Left ventricle myocardium inferior (tissue), 1 donor: ENCODE data around the gene S100A9. TPM values are rescaled to one million over a fixed set of nuclear protein-coding genes. Genes with fewer than 3 reads are reported as not detected.
"Not testable (repeated sequence)": the region's sequence is repeated elsewhere in the genome, so short reads cannot be mapped to it uniquely, and the experiment has no call there.

Experiments
- DNase-seq: peaks from one replicate; pipeline ENCODE4 v3.0.0-alpha.2; 2020
- H3K27ac ChIP-seq: fragments of 200-600 bp; replicated peaks from 2 replicates; pipeline ENCODE4 v1.8.0; 2021
- H3K27me3 ChIP-seq: fragments of 200-600 bp; 2 replicates; pipeline ENCODE4 v1.8.0; 2021; ENCODE audit warnings: low read depth
- H3K36me3 ChIP-seq: fragments of 200-600 bp; 2 replicates; pipeline ENCODE4 v1.8.0; 2021
- H3K4me1 ChIP-seq: fragments of 200-600 bp; 2 replicates; pipeline ENCODE4 v1.8.0; 2021
- H3K4me3 ChIP-seq: fragments of 200-600 bp; 2 replicates; pipeline ENCODE4 v1.8.0; 2021; ENCODE audit warnings: mild to moderate bottlenecking, moderate library complexity
- H3K9me3 ChIP-seq: fragments of 200-600 bp; replicated peaks from 2 replicates; pipeline ENCODE4 v1.8.0; 2021
- intact Hi-C: fragments of 100-400 bp; cut with micrococcal nuclease; formaldehyde crosslinking; loops from one replicate; pipeline ENCODE4 v1.11.0; 2022
- total RNA-seq: library from RNA; stranded (reverse); fragmentation: NEBNext Ultra II Directional; extraction: Animal tissue kit (Norgen Biotek cat#: 25700); gene quantifications from one replicate; pipeline ENCODE4 v1.2.1, GENCODE V29; 2021
- TF ChIP-seq, protein P1 (sequence below): fragments of 200-600 bp; IDR thresholded peaks from 2 replicates; pipeline ENCODE4 v1.8.0; 2021; ENCODE audit warnings: antibody characterized with exemption, mild to moderate bottlenecking, borderline replicate concordance
- donor health status: DM: no; HTN: yes; CAD: no; lungs with severe emphysema.

Gene S100A9
- total RNA-seq, 1 donor from 2014 or later: 62.2 TPM

DNA sequence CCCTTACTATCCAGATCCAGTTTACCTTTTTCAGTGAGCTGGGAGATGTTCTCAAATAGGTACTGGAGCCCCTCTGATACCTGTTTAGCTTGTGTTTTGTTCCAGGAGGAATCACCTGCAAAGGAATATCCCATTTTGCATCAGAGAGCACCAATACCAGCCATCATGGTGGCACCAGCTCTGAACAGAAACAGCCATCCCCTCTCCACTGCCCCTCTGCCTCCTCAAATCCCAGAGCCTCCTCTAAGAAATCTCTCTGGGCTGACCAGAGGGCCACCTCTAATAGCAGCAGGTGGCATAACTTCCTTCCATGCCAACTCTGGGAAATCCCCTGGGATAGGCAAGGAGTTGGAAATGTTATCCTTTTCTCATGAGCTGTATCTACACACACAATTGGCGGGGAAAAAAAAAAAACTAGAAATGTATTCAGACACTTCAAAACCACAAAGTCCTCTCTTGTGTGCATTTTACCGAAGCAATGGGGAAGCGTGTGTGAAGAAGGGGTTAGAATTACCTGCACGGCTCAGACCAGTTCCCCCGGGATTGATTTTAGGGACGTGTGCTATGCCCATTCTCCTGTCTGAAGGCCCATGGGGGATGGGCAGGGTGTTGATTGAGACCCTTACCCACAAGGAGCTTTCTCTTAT lies 11.5 kb upstream of the S100A9 start:
- Histone ChIP-seq H3K27me3 (peaks cover 74% of the 10 kb centered on the region), H3K4me1 (no peaks in the 10 kb centered on the region), H3K27ac (no peak overlapping the region), H3K9me3 (no peaks in the 10 kb centered on the region), H3K36me3 (no peaks in the 10 kb centered on the region), H3K4me3 (no peak overlapping the region)
- intact Hi-C loops: no loop called here
- no peak for DNase-seq
- TF ChIP-seq, protein P1, sequence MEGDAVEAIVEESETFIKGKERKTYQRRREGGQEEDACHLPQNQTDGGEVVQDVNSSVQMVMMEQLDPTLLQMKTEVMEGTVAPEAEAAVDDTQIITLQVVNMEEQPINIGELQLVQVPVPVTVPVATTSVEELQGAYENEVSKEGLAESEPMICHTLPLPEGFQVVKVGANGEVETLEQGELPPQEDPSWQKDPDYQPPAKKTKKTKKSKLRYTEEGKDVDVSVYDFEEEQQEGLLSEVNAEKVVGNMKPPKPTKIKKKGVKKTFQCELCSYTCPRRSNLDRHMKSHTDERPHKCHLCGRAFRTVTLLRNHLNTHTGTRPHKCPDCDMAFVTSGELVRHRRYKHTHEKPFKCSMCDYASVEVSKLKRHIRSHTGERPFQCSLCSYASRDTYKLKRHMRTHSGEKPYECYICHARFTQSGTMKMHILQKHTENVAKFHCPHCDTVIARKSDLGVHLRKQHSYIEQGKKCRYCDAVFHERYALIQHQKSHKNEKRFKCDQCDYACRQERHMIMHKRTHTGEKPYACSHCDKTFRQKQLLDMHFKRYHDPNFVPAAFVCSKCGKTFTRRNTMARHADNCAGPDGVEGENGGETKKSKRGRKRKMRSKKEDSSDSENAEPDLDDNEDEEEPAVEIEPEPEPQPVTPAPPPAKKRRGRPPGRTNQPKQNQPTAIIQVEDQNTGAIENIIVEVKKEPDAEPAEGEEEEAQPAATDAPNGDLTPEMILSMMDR: no peak

DNA sequence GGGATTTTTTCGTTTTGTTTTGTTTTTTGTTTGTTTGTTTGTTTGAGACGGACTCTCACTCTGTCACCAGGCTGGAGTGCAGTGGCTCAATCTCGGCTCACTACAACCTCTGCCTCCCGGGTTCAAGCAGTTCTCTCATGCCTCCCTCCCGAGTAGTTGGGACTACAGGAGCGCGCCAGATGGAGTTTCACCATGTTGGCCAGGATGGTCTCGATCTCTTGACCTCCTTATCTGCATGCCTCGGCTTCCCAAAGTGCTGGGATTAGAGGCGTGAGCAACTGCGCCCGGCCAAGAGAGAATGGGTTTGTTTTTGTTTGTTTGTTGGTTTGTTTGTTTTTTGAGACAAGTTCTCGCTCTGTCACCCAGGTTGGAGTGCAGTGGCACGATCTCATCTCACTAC lies 10.6 kb upstream of the S100A9 start:
- H3K9me3 ChIP-seq, DNase-seq, H3K4me1 ChIP-seq, H3K36me3 ChIP-seq, H3K4me3 ChIP-seq, H3K27ac ChIP-seq, intact Hi-C loops: not testable (repeated sequence)
- peaks cover 74% of the 10 kb centered on the region for H3K27me3 ChIP-seq

DNA sequence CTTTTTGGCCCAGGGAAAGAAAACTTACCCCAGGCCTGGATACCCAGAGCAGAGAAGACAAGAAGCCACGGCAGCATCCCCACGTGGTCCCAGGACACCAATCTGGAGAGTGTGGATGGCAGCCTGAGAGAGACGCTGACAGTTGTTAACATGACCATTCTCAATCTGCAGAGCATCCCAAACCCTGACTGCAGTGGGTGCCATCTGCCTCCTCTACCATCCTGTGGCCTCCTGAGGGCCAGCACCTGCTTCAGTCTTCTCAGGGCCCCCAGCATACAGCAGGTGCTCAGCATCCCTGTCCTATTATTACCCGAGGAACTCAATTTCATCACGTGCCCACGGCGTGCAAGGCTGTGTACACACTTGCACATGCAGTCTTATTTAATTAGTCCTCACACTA lies 9.8 kb upstream of the S100A9 start:
- Histone ChIP-seq H3K36me3 (no peaks in the 10 kb centered on the region), H3K9me3 (no peaks in the 10 kb centered on the region), H3K4me3 (no peak overlapping the region), H3K27ac (no peak overlapping the region), H3K27me3 (peaks cover 71% of the 10 kb centered on the region), H3K4me1 (no peaks in the 10 kb centered on the region)
- TF ChIP-seq, protein P1: no peak
- intact Hi-C loops: no loop called here
- no peak for DNase-seq

DNA sequence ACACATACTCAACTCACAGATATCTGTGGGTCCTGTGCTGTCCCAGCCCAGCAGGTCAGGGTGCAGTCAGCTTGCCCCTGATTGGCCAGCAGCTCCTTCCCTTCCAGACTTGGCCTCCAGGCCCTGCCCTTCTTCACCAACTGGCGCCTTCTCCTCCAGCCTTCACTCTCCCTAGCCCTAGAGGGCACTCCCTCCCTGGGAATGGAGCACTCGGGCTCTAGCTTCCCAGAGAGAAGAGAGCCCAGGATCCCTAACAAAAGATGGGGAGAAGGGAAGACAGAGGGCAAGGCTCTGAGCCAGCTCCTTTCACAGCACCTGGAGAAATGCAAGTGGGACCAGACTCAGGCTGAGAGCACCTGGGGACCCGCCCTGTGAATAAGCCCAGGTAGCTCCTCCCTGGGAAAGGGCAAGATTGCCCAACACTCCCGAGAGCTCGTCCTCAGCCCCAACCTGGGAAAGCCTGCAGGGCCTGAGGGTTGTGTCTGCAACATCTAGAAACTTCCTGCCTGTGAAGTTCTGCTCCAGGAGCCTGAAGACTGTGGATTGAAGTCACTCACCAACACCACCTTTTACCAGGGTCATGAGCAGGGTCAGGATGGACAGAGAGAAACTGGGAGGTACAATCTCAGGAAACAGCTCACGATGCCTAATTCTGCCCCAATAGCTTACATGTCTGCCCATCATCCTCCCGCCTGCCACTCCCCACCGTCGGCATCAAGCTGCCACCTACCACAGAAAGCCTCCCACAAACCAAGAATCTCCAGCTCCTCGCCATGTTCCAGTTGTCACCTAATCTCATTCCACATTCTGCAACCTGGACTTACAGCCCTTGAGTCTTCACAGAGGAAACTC lies 8.9 kb upstream of the S100A9 start, which contains the start of gene PGLYRP4:
Gene PGLYRP4 (minus strand): TSS at position 331 of the 852 bp plus-strand sequence. CDS start 909 bp downstream, outside the sequence.
- no peak for DNase-seq
- H3K36me3 ChIP-seq: no peaks in the 10 kb centered on the region
- TF ChIP-seq, protein P1: no peak
- no peaks in the 10 kb centered on the region for H3K4me1 ChIP-seq
- intact Hi-C loops: no loop called here
- no peaks in the 10 kb centered on the region for H3K9me3 ChIP-seq
- H3K4me3 ChIP-seq: no peak within 1 kb of the TSS
- H3K27me3 ChIP-seq: peaks cover 79% of the 10 kb centered on the region
- no peak within 1 kb of the TSS for H3K27ac ChIP-seq

DNA sequence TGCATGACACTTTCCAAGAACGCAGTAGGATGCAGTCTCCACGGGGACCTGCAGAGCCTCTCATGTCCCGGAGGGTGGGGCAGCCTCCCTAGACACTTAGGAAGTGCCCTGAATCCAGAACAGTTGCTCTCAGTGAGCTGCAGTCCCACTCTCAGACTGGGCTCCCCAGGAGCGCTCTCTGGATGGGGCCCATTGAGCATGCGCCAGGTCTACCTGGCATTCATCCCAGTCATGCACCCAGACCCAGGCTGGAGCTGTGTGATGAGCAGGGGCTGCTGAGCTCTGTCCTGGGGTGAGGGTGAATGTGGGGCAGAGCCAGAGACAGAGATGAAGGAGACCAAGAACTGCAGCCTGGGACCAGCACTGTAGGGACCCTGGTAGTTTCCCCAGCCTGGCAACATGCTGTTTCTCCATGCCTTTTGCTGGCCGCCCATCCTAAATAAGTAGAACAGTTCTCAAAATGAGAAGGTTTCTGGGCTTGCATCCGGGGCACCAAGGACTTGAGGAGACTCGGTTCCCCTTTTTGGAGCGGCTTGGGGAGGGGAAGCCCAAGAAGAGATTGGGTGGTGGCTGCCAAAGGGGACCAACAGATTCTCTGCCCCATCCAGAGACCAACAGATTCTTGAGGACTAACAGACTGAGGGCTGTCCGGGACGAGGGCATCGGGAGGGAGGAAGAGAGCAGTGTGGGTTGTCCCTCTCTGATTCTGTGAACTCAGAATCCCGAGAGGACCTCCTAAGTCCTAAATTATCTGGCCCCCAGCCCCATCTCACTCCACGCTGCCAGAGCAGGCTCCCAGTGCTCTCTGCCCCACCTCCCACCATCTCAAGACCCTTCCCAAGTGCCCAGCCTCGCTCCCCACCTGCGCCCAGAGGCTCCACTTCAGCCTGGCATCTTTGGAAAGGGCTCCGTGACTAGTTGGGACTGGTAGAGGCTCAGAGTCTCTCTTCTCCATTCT lies 8.0 kb upstream of the S100A9 start:
- Histone ChIP-seq H3K4me3 (no peak overlapping the region), H3K9me3 (no peaks in the 10 kb centered on the region), H3K36me3 (no peaks in the 10 kb centered on the region), H3K4me1 (no peaks in the 10 kb centered on the region), H3K27ac (no peak overlapping the region), H3K27me3 (peaks cover 79% of the 10 kb centered on the region)
- DNase-seq: no peak
- TF ChIP-seq, protein P1: no peak
- intact Hi-C loops: loop anchor here (5.0 kb wide), 1 partner anchor 148 kb away; no protein-coding TSS in a partner anchor
